Stimulated activated CD4-positive, alpha-beta T cell treated with anti-CD3 and anti-CD28 coated beads, Interleukin-12 subunit alpha, Interleukin-12 subunit beta, amount 100 ng/mL, for 48 hours (primary cell): Measurements from ENCODE around the gene APBA2.

Experiments
- DNase-seq, 3 donors: peaks; one replicate each; pipeline ENCODE4 v3.0.0-alpha.2; 2020; ENCODE audit warnings: low read depth in 2 of 3, low spot score in 1 of 3

The APBA2 gene

DNA sequence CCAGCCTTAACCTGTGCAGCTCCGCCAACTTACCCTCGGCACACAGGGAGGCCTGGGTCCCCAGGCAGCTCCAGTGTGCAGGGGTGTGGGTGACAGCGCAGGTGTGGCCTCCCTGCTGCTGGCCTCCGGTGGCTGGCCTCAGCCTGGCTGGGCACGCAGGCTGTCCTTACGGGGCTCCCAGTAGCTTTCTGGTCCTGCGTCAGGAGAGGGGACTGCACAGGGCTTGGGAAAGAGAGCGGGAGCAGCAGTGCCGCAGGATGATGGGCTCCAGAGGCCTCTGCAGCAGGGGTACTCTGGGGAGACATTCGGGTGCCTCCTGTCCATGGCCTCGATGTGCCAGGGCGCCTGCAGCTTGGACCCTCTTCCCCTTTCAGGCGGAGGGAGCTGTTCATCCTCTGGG is 9.4 kb downstream of the APBA2 start:
- no peak for DNase-seq

DNA sequence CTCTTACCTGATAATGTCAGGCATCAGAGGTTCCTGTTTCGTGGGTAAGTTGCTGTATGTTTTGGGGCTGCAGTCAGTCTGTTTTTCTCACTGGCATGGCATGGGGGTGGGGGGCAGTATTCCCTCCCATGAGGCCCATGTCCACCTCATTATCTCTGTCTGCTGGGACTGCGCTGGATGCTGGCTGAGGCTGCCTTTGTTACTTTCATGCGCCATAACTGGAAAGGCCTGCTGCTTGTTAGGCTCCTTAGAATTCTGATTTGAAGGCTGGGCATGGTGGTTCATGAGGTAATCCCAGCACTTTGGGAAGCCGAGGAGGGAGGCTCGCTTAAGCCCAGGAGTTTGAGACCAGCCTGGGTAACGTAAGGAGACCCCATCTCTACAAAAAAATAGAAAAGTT is 9.8 kb downstream of the APBA2 start:
- DNase-seq, result no peak

DNA sequence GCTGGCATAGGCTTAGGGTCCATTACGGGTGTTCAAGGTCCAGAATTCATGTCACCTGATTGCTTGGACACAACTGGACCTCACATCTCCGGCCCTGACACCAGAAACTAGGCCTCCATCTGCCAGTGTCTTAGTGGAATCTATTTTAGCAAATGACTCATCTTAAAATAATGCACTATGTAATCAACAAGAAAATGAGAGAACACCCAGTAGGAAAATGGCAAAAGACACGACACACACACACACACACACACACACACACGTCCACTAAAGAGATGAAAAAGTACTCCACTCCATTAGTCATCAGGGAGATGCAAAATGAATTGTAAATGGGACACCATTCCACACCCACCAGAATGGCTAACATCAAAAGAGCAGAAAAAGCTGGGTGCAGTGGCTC is 11.2 kb downstream of the APBA2 start:
- DNase-seq, result no peak

DNA sequence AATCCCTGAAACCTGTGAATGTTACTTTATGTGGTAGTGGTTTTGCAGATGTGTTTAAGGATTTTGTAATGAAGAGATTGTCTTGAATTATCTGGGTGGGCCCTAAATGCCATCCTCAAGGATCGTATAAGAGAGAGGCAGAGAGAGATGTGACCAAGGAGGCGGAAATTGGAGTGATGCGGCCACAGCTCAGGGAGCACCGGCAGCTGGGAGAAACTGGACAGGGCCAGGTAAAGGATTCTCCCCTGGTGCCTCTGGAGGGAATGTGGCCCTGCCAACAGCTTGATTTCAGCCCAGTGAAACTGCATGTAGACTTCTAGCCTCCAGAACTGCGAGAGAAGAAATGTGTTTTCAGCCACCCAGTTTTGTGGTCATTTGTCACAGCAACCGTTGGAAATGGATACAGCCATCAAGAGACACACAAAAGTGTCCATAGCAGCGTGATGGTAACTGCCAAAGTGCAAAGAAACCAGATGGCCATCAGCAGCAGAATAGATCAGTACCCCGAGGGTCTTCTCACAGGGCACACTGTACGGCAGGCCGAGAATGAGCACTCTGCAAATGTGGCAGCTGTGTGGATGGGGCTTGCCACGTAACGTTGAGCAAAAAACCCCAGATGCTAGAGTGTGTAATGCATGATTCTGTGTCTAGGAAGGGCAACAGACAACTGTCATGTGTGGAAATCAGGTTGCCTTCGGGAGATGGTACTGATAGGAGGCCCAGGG is 12.2 kb downstream of the APBA2 start:
- DNase-seq, result no peak

DNA sequence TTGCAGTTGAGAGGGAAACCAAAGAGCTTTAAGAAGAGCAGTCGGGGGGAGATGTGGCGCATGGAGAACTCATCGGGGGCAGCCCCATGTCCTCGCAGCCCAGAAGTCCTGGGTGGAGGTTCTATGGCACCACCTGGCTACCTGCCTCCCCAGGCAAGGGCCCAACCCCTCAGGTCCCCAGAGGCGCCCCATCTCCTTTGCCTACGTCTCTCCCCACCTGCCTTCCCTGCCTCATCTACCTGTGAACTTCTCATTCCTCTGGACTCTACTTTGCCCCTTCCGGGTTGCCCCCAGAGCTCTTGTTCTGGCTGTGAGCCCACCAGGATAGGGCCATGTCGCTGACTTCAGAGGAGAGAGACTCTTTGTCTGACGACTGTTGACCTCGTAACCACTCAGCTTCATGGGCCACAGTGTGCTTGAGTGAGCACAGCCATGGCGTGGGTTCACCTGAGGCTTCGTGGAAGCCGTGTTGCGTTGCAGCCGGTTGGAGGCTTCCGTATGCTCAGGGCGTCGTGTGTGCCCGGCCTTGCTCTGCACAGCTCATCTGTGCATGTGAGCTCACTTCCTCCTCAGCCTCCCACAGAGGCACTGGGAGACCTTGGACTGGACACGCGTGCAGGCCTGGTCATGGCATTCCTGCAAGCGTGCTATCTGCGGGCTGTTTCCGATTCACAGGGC is 13.4 kb downstream of the APBA2 start:
- no peak for DNase-seq

DNA sequence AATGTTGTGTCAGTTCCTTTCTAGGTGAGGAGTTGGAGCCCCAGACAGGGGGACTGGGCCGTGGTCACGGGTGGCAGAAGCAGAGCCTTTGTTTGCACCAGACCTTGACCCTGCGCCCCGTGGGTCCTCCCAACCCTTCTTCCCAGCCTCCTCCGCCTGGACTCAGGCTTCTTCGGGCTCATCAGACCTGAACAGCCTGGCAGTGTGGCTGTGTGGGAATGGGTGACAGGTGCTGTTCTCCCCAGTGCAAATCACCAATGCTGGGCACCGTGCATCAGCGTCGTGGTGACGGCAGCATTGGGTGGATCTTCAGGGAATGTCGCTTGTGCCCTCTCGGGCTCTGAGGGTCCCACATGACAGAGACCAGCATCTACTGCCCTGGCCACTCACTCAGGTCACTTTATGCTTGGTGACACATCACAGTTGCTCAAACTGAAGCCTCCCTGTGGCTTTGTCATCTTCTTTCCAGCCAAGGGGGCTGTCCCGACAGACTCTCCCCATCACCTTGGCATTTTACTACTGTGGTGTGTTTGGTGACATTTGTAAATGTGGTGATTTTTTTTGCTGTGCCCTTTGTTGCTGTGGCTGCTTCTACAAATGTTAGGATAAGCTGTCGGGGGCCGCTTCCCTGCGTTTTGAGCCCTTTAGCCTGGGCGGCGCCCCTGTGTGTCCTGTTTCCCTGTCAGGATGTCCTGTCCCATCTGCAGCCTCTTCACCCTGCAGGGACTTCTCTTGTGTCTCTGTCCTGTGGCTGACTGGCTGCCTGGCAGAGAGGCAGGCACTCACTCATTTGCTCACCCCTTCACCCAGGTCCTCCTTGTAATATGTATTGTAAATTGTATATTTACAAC is 14.5 kb downstream of the APBA2 start:
- DNase-seq, result no peak

DNA sequence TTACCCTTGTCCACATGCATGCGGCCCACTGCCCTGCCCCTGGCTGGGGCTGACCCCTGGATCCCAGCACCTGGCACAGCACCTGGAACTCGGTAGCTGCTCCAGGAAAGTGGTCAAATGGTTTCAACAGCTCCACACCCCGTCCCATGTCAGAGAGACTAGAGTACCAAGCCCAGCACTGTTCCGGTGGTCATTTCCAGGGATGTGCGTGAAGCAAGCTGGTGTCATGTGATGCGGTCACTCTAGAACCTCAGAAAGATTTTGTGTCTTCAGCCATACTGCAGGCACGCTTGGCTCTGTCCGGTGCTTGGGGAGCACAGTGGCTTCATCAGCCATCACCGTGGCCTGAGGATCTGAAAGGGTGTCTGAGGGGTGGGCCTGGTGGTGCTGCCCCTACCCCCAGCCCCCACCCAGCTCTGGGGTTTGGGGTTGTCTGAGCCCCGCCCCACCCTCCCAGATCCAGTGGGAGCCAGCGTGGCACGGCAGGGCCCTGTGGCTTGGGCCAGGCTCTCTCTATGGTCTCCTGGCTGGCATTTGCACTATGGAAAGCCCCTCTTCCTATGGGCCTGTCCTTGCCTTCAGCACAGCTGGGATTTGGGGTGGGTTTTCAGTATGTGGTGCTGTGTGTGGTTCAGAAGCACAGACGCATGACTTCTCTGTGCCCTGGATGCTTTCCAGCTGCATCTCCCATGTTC is 15.3 kb downstream of the APBA2 start:
- DNase-seq, result no peak

DNA sequence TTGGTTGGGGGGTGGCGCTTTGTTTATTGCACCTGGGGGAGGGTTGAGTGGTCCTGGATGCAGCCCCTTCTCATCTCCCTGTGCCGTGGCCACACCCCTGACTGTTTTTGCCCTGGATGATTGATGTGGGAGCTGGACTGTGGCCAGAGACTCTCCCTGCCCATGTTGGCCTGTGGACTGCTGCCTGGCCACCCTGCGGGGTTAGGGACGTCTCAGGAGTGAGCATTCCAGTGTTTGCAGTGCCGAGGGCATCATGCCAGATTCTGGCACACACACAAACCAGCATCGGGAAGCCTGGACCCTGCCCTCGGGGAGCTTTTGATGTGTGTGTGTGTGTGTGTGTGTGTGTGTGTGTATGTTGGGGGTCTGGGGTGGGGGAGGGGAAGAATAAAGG is 15.8 kb downstream of the APBA2 start:
- DNase-seq, result no peak

DNA sequence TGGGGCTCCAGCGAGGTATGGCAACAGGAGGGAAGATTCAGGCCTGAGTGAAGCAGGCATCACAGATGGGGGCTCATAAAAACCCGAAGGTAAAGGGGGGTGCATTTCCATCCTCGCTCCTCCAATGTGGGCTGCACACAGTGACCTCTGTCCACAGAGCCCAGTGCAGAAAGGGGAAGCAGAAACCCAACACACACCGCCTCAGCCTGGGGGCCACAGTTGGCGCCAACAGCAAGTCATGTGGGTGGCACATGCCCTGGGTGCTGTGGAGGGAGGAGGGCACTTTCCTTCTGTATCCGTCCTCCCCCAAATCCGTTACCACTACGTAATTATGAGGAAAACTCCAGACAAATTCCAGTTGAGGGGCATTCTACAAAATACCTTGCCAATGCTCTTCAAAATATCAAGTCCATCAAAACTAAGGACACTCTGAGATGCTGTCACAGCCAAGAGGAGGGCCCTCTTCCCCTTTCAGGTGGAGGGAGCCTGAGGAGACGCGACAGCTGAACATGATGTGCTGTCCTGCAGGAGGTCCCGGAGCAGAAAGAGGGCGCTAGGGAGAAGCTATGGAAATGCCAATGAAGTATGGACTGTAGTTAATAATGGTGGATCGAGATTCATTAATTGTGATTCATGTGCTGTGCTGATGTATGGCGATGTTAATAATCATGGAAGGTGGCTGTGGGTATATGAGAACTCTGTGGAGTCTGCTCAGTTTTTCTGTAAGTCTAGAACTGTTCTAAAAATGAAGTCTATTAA is 16.4 kb downstream of the APBA2 start:
- DNase-seq, result no peak

DNA sequence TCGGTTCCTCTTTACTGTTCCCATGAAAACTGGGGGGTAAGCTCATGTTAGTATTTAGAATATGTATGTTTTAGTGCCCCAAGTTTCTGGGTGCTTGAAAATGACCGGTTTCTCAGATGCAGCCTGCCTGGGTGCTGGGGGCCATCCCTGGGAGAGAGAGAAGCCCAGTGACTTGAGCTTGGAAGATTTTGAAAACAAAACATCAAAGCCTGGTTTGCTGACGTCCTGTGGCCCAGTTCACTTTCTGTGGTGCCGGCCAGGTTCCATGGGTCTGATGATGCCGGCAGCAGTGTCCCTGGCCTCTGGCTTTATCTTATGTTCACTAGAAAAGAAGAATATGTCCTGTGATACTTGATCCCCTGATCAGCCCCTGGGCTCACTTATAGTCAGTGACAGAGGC is 17.1 kb downstream of the APBA2 start:
- no peak for DNase-seq

DNA sequence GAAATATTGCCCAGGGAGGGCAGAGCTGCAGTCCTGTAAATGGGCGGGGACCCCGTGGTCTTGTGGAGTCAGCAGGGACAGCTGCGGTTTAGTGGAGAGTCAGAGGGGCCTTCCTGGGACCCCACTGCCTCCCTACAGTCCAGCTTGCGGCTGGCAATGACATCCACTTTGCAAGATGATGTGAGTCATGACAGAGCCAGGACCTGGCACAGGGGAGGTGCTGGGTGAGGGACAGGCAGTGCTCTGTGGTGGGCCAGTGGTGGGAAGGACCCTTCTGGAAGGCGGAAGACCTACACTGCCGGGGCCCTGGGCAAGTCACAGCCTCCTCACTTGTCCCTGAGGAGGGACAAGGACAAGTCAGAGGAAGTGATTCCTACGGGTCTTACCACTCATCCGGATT is 17.8 kb downstream of the APBA2 start:
- DNase-seq, result no peak

DNA sequence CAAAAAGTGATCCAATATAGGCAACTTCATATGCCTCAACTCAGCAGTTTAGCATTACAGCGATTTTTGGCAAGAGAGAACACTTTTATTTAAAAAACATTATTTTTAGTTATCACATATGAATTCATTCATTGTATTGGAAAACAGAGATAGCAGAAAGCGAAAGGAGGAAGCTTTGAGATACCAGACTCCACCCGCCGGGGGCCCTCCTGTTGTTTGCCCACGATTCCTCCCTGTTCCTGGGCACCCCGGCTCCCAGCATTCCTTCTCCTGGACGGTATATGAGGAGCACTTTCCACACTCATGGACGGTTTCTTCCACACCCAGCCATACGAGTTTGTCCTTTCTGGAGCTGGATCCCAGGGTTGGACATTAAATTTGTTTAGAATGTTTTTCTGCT is 18.2 kb downstream of the APBA2 start:
- DNase-seq, result no peak

DNA sequence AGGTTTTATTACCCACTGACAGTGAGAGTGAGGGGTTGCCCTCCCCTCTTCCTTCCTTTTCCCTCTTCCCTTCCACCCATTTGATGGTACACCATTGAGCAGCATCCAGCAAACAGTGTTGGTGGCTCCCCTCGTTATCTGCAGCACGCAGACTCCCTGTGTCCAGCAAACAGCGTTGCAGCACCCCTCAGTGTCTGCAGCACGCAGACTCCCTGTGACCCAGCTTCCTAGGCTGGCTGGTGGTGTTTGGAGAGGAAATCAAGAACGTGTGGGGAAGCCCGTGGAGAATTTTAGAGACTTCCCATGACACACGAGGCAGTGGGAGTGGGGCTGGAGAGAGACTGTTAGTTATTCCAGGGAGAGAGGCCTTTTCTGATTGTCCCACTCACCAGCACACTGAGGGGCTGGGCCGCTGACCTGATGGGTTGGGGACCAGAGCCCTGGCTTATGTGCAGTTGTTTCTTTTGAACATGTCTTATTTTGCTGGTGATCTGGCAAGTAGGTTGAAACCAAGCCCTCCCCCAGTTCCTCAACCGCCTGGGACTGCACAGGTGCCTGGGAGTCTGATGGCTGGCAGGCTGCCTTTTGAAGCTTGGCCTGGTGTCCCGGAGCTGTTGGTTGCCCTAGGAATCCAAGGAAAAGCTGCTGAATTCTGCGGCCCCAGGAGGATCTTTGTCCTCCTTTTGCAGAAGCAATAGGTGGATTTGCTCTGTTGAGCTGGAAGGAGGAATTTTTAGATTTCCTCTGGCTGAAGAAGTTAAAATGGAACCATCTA is 19.0 kb downstream of the APBA2 start:
- DNase-seq, result no peak

DNA sequence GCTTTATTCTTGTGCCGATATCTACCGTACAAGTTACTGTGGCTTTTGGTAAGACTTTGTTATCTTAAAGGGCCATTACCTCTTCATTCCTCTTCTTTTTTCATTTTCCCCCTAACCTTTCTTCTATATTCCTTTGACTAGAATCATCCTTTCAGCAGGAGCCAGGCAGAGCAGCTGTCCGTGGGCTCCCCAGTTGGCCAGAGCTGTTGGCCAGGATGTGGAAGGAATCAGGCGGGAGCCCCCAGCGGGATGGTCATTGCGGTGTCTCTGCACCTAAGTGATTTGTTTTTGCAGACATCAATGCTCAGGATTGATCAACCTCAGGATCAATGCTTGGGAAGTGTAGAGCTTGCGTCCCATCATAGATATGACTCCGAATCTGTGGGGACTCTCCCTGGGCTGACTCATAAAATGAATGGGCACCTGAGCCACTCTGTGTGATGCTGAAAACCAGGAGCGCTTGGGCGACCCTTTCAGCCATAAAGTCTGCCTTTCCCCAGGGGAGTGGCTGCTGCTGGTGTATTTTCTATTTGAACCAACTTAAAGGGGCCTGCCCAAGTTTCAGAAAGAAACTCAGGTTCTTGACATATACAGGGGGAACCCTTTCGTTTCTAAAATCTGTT is 21.7 kb downstream of the APBA2 start:
- DNase-seq, result no peak

DNA sequence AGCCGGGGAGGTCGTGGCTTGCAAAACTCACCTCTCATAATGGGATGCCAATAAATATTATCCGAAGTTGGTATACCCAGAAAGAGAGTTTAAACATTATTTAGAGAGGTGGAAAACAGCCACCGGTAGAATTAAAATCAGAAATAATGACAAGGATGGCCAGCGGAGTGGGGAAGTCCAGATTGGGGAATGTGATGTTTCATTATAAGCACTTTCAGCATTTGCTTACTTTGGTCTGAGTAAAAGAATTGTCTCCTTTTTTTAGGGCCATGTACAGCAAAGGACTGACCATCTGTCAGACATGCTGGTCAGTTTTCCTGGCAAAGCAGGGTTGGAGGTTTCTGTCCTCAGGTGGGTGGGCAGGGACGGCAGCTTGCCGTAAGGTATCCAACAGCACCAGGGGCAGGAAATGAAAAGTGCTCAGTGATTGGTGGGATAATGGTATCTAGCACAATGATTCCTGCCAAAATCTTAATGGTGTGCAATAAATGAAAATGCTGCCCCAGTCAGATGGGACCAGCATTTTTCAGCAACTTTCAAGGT is 24.3 kb downstream of the APBA2 start:
- no peak for DNase-seq

DNA sequence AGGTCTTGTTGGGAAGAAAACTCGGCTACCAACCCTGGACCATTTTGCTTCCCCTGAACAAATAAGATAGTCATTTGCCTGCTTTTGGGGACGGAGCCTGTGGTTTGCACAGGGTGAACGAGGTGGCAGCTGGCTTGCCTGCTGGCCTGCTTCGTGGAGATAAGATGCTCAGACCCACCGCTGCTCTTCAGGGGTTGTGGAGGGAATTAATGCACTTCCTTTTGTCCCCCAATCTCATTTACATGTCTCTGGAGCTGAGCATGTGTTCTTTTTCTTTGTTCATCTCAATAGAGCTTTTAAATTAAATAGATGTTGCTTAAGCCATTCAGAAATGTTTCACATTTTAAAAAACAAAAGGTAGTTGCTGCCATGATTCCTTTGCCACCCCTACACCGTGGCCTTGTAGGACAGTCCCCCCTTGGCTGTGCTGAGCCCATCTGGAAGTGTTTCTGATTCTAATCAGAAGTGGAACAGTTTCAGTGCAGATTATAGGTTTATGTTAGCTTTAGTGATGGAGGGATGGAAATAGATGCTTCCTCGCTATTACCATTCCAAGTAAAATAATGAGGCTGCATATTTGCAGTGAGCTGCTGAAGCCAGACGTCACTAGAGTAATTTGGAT is 25.6 kb downstream of the APBA2 start:
- DNase-seq, result no peak

DNA sequence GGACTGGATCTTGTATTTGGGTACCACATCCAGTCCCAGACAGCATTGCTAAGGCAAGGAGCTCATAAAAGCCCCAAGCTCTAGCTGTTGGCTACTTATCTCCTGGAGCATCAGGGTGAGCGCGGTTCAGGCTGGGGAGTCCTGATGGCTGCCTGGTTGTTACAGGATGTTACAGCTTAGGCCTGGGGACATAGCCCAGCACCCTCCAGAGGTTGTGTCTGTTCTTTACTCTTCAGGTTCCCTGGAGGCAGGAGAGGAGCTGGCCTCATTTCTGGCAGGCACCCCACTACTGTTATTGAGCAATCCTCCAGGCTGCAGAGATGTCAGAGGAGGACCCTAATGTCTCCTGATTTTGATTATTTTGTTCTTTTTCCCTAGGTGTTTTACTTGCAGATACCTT is 26.6 kb downstream of the APBA2 start:
- DNase-seq, result no peak

DNA sequence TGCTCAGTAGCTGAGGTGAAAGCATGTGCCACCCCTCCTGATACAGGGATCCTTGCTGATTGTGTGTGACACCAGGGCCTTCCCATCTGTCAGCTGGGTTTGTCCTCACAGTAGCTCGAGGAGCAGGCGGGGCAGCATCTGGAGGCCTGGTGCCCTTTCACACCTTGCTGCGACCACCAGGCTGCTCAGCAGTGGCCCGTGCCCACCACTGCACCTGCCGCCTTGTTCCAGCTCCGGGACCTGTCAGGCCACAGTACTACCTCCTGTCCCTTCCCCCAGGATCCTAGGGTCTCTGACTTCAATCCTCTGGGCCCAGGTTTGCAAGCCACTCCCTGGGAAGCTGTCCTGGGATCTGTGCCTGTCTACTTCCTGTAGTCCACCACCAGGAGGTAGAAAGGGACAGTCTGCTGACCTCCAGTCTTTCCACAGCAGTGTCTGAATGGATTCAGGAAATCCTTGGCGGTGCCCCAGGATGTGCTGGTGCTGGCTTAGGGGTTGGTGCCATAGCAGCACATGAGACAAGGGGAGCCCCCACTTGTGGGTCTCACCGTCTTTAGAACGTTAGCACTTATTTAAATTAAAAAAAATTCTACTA is 27.5 kb downstream of the APBA2 start:
- DNase-seq, result no peak

DNA sequence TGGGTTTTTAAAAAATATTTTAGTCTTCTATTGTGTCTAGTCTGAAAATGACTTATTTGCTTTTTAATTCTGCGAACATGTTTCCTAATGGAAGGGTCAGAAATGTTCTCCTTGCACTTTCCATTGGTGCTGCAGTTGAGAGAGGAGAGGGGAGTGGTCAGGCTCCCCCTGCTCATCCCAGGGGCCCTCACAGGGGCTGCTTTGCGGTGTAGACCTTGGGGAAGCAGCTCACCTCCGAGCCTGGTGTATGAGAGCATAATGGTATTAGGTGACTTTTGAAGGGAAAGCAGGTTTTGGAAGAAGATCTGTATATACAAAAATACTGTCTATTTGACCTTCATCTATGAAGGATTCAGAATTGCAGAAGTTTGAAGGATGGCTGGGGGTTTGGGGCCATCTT is 28.3 kb downstream of the APBA2 start:
- no peak for DNase-seq
